ENCODE results near the gene FBL.
"Not testable (repeated sequence)": the region's sequence is repeated elsewhere in the genome, so short reads cannot be mapped to it uniquely, and the experiment has no call there.

The FBL gene

DNA sequence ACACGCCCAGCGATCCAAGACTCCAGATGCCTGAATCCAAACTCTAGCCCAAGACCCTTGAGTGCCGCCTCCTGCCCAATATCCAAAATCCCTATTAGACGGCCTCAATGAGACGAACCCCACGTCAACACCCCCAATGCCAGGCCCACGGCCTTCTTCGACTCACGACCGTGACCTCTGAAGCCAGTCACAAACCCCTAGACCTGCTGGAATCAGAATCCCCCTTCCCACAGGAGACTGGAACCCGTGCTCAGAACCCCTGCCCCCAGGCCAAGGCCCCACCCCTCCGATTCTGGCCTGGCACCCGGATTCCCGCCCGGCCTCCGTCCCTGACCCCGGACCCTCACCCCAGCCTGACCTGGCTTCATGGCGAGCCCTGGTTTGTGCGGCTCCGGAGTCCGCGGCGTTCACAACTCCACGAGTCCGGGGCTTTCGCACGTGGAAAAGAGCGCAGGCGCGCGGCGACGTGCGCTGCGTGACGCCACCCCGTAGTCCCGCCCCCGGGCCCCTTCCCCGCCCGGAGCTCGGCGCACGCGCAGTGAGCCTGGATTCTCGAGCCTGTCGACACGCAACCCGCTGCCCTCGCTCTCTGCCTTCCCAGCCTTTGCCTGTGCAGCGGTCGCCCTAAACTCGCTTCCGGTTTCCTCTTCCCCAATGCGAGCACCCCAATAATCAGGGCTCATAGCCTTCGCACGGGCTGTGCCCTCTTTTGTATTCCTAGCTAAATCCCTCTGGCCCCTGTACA is at the start of gene FBL:
TSS of gene FBL (minus strand) at position 447 of the 745 bp plus-strand sequence. CDS start at position 368, 79 bp downstream.
- DNase-seq = peak; percentile 80

DNA sequence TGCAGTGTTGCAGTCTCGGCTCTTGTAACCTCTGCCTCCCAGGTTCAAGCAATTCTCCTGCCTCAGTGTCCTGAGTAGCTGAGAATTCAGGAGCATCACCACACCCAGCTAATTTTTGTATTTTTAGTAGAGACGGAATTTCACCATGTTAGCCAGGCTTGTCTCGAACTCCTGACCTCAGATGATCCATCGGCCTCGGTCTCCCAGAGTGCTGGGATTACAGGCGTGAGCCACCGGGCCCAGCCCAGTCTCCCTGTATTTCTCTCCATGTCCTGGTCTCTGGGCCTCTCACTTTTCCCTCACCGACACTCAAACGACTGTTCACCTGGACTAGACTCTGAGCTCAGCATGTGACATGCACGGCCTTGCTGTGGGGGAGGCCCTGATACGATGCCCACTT is 48.9 kb upstream of the FBL start:
- not testable (repeated sequence) for DNase-seq

DNA sequence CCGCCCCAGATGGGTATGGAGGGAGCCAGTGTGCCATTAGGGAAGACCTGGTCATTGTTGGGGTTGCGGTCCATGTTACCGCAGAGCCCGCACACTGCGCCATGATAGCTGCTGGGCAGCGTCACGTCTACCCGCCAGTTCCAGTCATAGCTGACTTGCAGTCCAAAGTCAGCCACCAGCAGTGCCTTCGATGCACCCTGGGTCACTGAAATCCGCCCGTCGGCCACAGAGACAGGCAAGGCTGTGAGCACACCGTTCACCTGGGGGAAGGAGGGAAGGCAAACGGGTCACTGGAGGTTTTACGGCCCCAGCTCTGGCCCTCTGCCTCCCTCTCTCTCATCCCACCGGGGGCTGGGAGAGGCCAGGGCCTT is 48.0 kb upstream of the FBL start:
- not testable (repeated sequence) for DNase-seq

DNA sequence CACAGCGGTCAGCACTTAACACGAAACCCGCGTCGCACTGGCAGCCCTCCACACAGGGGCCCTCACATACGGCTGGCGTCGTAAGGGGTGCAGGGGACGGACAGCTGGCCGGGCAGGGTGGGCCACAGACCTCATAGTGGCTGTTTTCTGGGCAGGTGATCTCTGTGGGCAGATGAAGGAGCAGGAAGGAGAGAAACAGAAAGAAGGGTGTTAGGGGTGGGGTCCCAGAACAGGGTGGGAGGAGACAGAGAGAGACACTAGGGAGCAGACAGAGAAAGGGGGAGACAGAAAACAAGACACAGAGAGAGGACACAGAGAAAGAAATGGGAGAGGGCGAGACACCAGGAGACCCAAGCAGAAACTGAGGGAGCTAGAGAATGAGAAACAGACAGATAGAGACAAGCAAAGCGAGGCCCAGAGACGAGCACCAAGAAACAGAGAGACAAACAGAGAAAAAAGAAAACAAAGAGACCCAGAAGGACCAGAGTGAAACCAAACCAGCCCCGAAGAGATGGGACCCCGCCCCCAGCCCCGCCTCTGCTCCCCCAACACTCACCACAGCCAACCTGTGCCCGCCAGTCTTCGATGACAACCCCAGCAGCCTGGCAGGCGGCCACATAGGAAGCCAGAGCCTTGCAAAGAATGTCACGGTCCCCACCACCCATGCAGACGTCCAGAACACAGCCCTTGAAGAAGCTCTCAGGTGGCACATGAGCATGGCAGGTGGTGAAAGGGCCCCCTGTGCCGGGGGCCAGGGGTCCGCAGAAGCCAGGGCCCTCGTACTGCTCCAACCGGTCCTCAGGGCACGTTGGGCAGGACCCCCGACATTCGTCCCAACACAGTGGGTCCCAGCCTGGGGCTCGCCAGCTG is 47.4 kb upstream of the FBL start:
- not testable (repeated sequence) for DNase-seq

DNA sequence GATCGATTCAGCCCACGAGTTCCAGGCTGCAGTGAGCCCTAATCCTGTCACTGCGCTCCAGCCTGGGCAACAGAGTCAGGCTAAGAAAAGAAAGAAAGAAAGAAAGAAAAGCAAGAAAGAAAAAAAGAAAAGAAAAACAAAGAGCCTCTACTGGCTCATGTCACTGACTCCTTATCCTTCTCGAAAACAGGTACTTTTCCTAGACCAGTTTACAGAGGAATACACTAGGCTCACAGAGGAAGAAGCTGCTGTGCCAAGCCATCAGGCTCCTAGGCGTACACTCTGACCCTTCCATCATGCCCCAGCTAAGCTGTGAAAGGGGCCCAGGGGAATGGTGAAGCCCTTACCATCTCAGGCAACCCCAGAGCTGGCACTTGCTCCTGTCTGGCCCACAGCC is 46.3 kb upstream of the FBL start:
- DNase-seq = not testable (repeated sequence)

DNA sequence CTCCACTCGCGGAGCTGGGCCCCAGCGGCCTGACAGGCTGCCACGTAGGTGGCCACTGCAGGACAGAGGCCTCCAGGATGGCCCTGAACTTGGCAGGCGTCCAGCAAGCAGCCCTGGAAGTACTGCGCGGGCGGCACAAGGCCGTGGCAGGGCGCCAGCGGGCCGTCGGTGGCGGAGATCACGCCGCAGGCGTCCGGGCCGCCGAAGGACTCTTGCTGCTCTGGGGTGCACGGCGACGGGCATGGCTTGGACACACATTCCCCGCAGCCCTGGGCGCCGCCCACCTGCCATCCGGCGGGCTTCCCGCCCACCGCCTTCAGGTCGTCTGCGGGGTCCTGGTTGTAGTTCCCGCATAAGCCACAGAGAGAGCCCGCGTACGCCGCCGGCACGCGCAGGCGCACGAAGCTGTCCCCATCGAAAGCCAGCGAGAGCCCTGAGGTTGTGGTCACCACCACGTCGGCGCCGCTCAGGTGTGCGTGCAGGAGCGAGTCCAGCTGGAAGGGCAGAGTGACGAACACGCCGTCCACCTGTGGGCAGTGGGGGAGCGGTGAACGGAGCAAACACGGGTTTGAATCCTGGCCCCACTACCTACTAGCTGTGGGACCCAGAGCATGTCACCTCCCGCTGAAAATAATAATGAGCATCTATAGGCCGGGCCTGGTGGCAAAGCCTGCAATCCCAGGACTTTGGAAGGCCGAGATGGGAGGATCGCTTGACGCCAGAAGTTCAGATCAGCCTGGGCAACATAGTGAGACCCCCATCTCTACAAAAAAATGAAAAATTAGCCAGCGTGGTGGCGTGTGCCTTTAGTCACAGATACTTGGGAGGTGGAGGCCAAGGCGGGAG is 45.7 kb upstream of the FBL start:
- not testable (repeated sequence) for DNase-seq

DNA sequence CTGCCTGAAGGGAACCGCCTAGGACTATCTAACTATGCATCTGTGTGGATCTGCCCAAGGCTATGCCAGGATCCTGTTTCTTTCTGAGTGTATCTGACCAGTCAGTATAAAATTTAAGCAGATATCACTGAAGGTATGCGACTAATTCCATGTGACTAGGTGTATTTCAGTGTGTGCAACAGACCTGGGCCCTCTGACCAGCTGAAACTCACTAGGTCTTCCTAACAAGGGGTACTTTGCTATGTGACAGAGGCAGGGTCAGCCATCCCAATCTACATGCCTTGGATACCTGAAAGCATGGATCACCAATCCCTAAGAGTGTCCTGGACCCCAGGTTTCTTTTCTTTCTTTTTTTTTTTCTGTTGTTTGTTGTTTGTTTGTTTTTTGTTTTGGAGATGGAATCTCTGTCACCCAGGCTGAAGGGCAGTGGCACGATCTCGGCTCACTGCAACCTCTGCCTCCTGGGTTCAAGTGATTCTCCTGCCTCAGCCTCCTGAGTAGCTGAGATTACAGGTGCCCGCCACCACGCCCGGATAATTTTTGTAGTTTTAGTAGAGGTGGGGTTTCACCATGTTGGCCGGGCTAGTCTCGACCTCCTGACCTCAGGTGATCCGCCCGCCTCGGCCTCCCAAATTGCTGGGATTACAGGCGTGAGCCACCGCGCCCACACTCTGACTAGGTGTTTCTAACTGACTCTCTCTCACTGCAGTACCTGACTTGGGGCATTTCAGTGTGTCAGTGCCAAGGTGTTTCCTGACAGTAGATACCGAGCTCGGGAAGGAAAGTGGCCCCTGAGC is 44.8 kb upstream of the FBL start:
- DNase-seq = no peak

DNA sequence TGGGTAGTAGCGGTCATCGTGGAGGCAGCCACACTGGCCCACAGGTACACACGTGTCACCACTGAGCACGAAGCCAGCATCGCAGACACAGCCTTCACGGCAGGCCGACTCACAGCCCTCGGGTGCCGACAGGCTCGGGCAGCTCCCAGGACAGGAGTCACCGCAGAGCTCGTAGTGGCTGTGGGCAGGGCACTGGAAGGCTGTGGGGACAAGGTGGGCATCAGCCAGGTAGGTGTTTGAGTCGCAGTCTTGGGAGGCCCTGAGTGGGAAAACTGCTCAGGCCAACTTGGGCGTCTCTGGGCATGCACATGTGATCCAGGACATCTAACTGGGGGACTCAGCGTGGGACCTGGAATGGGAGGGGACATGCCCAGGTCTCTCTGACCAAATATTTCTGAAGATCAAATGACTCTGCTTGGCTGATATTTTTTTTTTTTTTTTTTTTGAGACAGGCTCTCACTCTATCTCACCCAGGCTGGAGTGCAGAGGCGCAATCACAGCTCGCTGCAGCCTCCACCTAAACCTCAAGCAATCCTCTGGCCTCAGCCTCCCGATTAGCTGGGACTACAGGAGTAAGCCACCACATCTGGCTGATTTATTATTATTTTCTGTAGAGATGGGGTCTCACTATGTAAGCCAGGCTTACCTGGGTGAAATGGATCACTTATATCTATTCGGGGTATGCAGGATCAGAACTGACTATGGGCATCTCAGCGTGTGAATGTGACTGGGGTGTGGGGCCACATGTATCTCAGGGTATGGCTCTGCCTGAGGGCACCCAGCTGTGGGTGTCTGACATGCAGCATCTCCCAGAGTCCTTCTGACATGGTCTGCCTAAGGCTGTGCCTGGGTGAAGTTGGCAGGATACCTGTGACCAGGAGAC is 43.9 kb upstream of the FBL start:
- not testable (repeated sequence) for DNase-seq

DNA sequence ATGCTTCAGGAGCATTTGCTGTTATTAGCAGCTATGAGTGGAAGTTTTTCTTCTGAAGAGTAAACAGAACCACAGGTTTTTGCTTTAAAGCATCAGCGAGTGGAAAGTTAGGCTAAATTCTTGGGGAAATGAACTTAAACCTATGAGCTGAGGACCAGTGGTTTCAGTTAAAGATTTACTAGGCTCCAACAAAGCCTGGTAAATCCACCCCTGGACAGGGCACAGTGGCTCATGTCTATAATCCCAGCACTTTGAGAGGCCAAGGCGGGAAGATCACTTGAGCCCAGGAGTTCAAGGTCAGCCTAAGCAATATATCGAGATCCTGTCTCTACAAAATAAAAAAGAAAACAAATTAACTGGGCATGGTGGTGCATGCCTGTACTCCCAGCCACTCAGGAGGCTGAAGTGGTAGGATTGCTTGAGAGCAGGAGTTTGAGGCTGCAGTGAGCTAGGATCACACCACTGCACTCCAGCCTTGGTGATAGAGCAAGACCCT is 41.3 kb upstream of the FBL start:
- DNase-seq = not testable (repeated sequence)

DNA sequence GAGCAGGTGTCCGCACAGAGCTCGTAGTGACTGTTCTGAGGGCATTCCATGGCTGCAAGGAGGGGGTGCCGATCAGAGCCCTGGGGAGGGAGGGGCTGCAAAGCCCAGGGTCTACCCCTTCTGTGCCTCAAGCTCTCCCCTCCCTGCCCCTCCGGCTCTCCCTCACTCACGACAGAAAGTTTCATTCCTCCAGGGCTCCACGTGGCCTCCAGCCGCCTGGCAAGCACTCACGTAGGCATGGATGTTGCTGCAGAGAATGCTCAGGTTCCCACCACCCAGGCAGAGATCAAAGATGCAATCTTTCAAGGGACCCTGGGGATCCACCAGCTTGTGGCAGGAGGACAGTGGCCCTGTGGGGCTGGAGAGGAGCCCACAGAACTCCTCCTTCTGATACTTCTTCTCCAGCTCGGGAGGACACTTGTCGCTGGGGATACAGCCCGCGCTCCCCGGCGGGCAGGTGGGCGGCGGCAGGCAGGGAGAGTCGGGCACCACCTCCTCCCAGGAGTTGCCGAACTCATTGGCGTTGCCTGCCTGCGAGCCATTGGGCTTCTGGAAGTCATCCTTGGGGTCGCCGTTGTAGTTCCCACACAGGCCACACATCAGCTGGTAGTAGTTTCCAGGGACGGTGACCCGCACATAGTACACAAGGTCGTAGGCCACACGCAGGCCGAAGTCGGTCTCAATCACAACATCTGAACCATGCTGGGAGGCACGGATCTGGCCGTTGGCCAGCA is 39.8 kb upstream of the FBL start:
- not testable (repeated sequence) for DNase-seq

DNA sequence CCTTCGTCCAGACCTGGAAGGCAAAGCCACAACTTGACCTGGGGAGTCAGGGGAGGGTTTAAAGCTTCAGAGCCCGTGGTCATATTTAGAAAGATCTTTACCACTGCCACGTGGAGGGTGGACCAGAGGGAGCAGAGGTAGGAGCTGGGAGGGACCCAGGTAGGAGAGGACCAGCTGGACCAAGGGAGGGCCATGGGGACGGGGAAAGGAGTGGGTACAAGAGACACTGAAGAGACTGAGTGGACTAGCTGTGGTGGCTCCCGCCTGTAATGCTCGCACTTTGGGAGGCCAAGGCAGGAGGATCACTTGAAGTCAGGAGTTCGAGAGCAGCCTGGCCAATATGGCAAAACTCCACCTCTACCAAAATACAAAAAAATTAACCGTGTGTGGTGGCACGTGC is 38.5 kb upstream of the FBL start:
- not testable (repeated sequence) for DNase-seq

DNA sequence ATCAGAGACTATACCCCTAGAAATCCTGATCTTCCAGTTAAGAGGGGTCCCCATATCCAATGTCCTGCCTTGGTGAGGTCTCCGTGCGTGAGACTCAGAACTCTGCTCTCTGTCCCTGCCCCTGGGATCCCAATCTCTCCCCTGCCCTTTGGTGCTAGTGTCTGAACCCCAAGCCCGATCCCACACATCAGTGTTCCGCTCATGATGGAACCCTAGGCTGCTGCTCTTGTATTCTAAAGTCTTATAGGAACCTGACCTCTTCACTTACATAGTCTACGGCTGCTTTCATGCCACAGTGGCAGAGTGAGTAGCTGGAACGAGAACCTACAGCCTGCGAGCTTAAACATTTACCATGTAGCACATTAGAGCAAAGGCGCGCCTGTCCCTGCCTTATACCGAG is 36.5 kb upstream of the FBL start:
- DNase-seq = not testable (repeated sequence)

DNA sequence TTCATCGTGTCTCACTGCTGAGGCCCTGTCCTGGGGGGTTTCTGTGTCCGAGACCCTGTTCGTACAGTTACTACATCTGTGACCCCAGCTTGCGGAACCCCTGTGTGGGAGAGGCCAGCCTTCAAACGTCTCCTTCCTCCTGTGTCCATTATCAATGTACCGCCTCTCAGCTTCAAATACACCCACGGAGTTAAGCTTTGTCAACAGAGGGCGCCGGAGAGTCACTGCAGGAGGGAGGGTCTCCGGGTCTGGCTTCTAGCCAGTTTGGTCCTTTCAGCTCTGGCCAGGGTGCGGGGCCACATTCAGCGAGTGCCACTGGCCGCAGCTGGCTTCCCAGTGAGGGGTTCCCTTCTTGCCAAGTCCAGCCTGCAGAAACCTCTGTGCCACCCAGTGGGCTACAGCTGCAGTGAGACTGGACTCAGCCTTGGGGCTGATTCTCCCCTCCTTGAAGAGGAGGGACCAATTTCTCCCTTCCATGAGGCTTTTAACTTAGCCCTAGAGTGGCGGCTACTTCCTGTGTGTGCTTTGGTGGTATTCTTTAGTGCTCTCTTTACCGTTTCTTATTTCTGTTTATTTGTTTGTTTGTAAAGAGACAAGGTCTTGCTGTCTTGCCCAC is 35.4 kb upstream of the FBL start:
- DNase-seq = not testable (repeated sequence)

DNA sequence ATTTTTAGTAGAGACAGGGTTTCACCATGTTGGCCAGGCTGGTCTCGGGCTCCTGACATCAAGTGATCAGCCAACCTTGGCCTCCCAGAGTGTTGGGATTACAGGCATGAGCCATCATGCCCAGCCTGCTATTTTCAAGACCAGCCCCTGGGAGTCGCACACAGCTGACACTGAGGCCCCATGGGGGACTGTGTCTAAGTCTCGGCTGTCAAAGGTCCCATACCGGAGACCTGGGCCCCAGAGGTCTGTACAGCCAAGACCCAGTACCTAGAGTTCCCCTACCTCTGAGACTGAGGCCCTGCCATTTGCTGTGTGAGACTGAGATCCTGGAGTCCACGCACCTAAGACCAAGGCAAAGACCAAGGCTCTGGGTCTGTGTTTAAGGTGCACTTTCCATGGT is 34.1 kb upstream of the FBL start:
- not testable (repeated sequence) for DNase-seq

DNA sequence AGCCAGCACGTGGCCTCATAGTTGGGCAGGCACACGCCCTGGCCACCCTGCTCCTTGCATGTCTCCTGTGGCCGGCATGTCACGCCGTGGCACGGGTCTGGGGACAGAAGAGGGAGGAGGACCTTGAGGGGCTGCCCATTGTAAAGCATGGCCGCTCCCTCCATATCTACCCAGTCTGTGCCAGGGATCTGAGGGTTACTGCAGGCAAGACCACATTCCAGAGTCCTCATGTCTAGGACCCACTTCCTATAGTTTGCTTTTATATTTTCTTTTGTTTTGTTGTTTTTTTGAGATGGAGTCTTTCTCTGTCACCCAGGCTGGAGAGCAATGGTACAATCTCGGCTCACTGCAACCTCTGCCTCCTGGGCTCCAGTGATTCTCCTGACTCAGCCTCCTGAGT is 33.6 kb upstream of the FBL start:
- DNase-seq = not testable (repeated sequence)

DNA sequence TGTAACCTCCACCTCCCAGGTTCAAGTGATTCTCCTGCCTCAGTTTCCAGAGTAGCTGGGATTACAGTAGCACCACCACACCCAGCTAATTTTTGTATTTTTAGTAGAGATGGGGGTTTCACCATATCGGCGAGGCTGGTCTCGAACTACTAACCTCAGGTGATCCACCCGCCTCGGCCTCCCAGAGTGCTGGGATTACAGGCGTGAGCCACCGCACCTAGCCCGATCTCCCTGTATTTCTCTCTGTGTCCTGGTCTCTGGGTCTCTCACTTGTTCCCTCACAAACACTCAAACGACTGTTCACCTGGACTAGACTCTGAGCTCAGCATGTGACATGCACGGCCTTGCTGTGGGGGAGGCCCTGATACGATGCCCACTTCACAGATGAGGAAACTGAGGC is 32.7 kb upstream of the FBL start:
- DNase-seq = not testable (repeated sequence)

DNA sequence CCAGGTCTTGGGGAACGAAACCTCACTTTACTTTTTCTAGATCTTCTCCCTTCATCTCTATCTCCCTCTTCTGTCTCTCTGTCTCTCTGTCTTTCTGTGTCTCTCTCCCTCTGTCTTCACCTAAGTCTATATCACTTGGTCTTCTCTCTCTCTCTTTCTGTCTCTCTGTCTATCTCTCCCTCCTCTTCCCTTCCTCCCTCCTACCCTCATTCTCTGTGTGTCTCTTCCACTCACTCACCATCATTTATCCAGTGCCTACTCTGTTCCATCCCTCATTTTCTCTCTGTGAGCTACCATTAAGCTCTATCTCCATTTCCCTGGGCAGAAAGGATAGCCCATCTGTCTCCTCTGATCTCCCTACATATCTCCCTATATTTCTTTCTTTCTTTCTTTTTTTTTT is 32.2 kb upstream of the FBL start:
- no peak for DNase-seq

DNA sequence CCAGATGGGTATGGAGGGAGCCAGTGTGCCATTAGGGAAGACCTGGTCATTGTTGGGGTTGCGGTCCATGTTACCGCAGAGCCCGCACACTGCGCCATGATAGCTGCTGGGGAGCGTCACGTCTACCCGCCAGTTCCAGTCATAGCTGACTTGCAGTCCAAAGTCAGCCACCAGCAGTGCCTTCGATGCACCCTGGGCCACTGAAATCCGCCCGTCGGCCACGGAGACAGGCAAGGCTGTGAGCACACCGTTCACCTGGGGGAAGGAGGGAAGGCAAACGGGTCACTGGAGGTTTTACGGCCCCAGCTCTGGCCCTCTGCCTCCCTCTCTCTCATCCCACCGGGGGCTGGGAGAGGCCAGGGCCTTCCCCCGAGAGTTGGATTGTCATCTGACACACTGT is 31.8 kb upstream of the FBL start:
- not testable (repeated sequence) for DNase-seq

DNA sequence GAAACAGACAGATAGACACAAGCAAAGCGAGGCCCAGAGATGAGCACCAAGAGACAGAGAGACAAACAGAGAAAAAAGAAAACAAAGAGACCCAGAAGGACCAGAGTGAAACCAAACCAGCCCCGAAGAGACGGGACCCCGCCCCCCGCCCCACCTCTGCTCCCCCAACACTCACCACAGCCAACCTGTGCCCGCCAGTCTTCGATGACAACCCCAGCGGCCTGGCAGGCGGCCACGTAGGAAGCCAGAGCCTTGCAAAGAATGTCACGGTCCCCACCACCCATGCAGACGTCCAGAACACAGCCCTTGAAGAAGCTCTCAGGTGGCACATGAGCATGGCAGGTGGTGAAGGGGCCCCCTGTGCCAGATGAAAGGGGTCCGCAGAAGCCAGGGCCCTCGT is 31.3 kb upstream of the FBL start:
- DNase-seq = not testable (repeated sequence)

DNA sequence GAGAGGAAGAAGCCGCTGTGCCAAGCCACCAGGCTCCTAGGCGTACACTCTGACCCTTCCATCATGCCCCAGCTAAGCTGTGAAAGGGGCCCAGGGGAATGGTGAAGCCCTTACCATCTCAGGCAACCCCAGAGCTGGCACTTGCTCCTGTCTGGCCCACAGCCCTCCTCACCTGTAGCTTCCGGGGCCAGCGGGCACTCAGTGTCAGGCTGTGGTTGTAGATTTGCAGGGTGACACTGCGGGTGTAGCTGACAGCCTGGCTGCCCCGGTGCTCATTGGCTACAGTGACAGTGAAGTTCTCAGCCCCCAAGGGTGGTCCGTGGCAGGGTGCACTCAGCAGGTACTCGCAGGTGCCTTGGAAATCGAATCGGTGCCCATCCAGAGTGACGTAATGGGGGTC is 30.3 kb upstream of the FBL start:
- DNase-seq = not testable (repeated sequence)
